ENCODE data around the gene GPRIN1. TPM values are rescaled to one million over a fixed set of nuclear protein-coding genes. Genes with fewer than 3 reads are reported as not detected.
"Not testable (repeated sequence)": the region's sequence is repeated elsewhere in the genome, so short reads cannot be mapped to it uniquely, and the experiment has no call there.

The GPRIN1 gene
- total and polyA plus RNA-seq, 2 experiments from 2014 or later: 0.27 to 0.79 TPM

GRCh38 chr5:176606875-176607274 lies 3.1 kb downstream of the GPRIN1 start:
- Histone ChIP-seq H3K27ac (peak overlapping the region; percentile 1), H3K4me1 (ENCODE audit: low read depth) (peaks cover 7% of the 10 kb centered on the region), H3K36me3 (no peaks in the 10 kb centered on the region), H3K4me3 (no peak overlapping the region), H3K9me3 (ENCODE audit: low read depth) (no peaks in the 10 kb centered on the region), H3K27me3 (peaks cover 16% of the 10 kb centered on the region)
- DNase-seq (ENCODE audit: low read depth in 1 of 2, low spot score in 1 of 2): no peak
- TF ChIP-seq, protein P1, sequence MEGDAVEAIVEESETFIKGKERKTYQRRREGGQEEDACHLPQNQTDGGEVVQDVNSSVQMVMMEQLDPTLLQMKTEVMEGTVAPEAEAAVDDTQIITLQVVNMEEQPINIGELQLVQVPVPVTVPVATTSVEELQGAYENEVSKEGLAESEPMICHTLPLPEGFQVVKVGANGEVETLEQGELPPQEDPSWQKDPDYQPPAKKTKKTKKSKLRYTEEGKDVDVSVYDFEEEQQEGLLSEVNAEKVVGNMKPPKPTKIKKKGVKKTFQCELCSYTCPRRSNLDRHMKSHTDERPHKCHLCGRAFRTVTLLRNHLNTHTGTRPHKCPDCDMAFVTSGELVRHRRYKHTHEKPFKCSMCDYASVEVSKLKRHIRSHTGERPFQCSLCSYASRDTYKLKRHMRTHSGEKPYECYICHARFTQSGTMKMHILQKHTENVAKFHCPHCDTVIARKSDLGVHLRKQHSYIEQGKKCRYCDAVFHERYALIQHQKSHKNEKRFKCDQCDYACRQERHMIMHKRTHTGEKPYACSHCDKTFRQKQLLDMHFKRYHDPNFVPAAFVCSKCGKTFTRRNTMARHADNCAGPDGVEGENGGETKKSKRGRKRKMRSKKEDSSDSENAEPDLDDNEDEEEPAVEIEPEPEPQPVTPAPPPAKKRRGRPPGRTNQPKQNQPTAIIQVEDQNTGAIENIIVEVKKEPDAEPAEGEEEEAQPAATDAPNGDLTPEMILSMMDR (IDR thresholded peaks at IDR 0.05; ENCODE audit: low read depth, low read length): no peak

DNA sequence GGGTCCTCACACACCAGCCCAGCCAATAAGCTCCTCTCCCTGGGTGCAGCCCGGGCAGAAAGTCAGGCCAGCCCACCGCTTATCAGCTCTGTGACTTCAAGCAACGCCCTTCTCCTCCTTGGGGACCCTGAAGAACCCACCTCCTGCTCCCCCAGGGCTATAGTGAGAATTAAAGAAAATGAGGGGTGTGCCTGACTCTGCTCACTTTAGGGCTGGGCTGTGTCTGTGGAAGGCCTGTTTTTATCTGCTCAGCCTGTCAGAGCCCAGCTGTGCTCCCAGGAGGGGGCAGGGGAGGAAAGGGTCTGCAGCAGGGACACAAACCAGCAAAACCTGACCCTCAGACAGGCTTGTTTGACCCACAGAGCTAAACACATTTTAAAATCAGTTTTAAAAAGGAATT lies 3.9 kb downstream of the GPRIN1 start:
- peak overlapping the region; percentile 1 for H3K27ac ChIP-seq
- no peak for DNase-seq (ENCODE audit: low read depth in 1 of 2, low spot score in 1 of 2)
- H3K4me1 ChIP-seq (ENCODE audit: low read depth): peaks cover 7% of the 10 kb centered on the region
- TF ChIP-seq, protein P1 (IDR thresholded peaks at IDR 0.05; ENCODE audit: low read depth, low read length): no peak
- no peaks in the 10 kb centered on the region for H3K9me3 ChIP-seq (ENCODE audit: low read depth)
- H3K27me3 ChIP-seq: peaks cover 16% of the 10 kb centered on the region
- H3K4me3 ChIP-seq: no peak overlapping the region
- no peaks in the 10 kb centered on the region for H3K36me3 ChIP-seq

- TF ChIP-seq, protein P1 (IDR thresholded peaks at IDR 0.05; ENCODE audit: low read depth, low read length): no peak
- Histone ChIP-seq H3K36me3 (no peaks in the 10 kb centered on the region), H3K27me3 (no peaks in the 10 kb centered on the region), H3K9me3 (ENCODE audit: low read depth) (no peaks in the 10 kb centered on the region), H3K4me1 (ENCODE audit: low read depth) (peaks cover 7% of the 10 kb centered on the region), H3K4me3 (no peak overlapping the region), H3K27ac (no peak overlapping the region)
- DNase-seq (ENCODE audit: low read depth in 1 of 2, low spot score in 1 of 2): no peak
Measured at GRCh38 chr5:176603091-176603490, 6.9 kb downstream of the GPRIN1 start.

DNA sequence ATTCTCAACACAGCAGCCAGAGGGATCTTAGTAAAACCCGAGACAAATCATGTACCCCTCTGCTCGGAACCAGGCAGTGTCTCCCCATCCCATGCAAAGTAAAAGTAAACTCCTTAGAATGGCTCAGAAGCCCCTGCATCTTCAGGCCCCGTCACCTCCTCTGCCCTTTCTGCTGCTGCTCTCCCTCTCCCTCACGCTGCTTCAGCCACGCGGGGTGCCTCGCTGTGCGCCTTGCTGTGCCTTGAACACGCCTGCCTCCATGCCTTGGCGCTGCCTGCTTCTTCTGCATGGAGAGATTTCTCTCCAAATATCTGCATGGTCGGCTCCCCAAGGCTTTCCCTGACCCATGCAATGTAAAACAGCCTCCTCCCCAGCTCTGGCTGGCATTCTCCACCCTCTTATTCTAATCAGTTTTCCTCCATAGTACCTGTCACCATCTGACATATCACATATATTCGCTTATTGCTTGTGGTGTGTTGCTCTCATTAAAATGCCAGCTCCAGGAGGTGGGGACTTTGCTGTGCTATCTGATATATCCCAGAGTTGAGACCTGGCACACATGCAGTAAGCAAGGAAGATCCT lies 8.0 kb downstream of the GPRIN1 start:
- H3K27me3 ChIP-seq: no peaks in the 10 kb centered on the region
- no peaks in the 10 kb centered on the region for H3K9me3 ChIP-seq (ENCODE audit: low read depth)
- no peaks in the 10 kb centered on the region for H3K36me3 ChIP-seq
- no peak overlapping the region for H3K27ac ChIP-seq
- no peak overlapping the region for H3K4me3 ChIP-seq
- DNase-seq (ENCODE audit: low read depth in 1 of 2, low spot score in 1 of 2): no peak
- peaks cover 7% of the 10 kb centered on the region for H3K4me1 ChIP-seq (ENCODE audit: low read depth)
- TF ChIP-seq, protein P1 (IDR thresholded peaks at IDR 0.05; ENCODE audit: low read depth, low read length): no peak

DNA sequence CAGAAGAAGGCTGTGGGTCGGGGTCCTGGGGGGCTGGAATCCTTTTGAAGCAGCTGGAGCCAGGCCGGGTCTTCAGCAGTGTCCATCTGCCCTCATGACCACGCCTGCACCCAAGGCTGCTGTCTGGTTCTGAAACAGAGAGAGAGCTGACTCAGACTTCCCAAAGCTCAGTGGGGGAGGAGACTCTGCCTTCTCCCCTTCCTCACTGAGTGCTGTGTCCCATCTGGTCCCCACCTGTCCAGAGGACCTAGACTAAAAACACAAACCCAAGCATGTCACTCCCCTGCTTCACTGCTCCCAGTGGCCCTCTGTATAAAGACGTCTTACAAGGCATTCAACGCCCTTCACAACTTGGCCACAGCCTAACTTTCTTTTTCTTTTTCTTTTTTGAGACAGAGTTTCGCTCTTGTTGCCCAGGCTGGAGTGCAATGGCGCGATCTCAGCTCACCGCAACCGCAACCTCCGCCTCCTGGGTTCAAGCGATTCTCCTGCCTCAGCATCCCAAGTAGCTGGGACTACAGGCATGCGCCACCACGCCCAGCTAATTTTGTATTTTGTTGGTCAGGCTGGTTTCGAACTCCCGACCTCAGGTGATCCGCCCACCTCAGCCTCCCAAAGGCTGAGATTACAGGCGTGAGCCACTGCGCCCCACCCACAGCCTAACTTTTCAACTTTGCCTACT lies 10.1 kb downstream of the GPRIN1 start:
- DNase-seq (ENCODE audit: low read depth in 1 of 2, low spot score in 1 of 2); H3K4me3 ChIP-seq; H3K36me3 ChIP-seq; H3K4me1 ChIP-seq (ENCODE audit: low read depth); H3K9me3 ChIP-seq (ENCODE audit: low read depth); H3K27ac ChIP-seq; H3K27me3 ChIP-seq: not testable (repeated sequence)
